H9 (cell line): Measurements from ENCODE around the gene PTGIR. TPM values are rescaled to one million over a fixed set of nuclear protein-coding genes. Genes with fewer than 3 reads are reported as not detected.

Experiments used
- DNase-seq: peaks from one replicate; pipeline ENCODE4 v3.0.0-alpha.2; 2017
- H2AFZ ChIP-seq: one replicate; pipeline ENCODE4 v1.6.1; 2013; ENCODE audit warnings: mild to moderate bottlenecking, low read length, control low read depth, moderate library complexity
- H2AK5ac ChIP-seq: 2 replicates; pipeline ENCODE4 v1.6.1; 2013; ENCODE audit warnings: low read length, control low read depth, mixed read lengths; ENCODE audit not compliant: insufficient read length
- H2BK120ac ChIP-seq: one replicate; pipeline ENCODE4 v1.6.1; 2013; ENCODE audit warnings: low read depth, mild to moderate bottlenecking, low read length, control low read depth, inconsistent platforms; ENCODE audit not compliant: poor library complexity, severe bottlenecking
- H2BK12ac ChIP-seq: 2 replicates; pipeline ENCODE4 v1.6.1; 2013; ENCODE audit warnings: low read length, control low read depth, mixed read lengths, low read depth; ENCODE audit not compliant: insufficient read length
- H2BK15ac ChIP-seq: 2 replicates; pipeline ENCODE4 v1.6.1; 2013; ENCODE audit warnings: low read depth, low read length, control low read depth
- H2BK20ac ChIP-seq: one replicate; pipeline ENCODE4 v1.6.1; 2013; ENCODE audit warnings: low read depth, mild to moderate bottlenecking, low read length, control low read depth, inconsistent platforms; ENCODE audit not compliant: poor library complexity, severe bottlenecking
- H2BK5ac ChIP-seq: 2 replicates; pipeline ENCODE4 v1.6.1; 2013; ENCODE audit warnings: low read length, control low read depth, mixed read lengths; ENCODE audit not compliant: insufficient read length
- H3K14ac ChIP-seq: 2 replicates; pipeline ENCODE4 v1.6.1; 2013; ENCODE audit warnings: low read length, control low read depth; ENCODE audit not compliant: insufficient read depth
- H3K18ac ChIP-seq: 2 replicates; pipeline ENCODE4 v1.6.1; 2013; ENCODE audit warnings: low read depth, mild to moderate bottlenecking, mixed read lengths, low read length, control low read depth; ENCODE audit not compliant: insufficient read length
- H3K23ac ChIP-seq: 2 replicates; pipeline ENCODE4 v1.6.1; 2013; ENCODE audit warnings: low read length, control low read depth, mixed read lengths, low read depth; ENCODE audit not compliant: insufficient read length
- H3K23me2 ChIP-seq: 2 replicates; pipeline ENCODE4 v1.6.1; 2013; ENCODE audit warnings: low read depth, mild to moderate bottlenecking, mixed read lengths, low read length, control low read depth; ENCODE audit not compliant: insufficient read length, poor library complexity, severe bottlenecking
- H3K27ac ChIP-seq: 2 replicates; pipeline ENCODE4 v1.5.1; 2013; ENCODE audit warnings: low read length, control low read depth, mixed read lengths, low read depth; ENCODE audit not compliant: insufficient read length
- H3K27me3 ChIP-seq: 2 replicates; pipeline ENCODE4 v1.6.1; 2013; ENCODE audit warnings: low read length, control low read depth, inconsistent platforms; ENCODE audit not compliant: insufficient read depth
- H3K4ac ChIP-seq: 2 replicates; pipeline ENCODE4 v1.6.1; 2013; ENCODE audit warnings: low read depth, mild to moderate bottlenecking, control low read depth, inconsistent platforms, low read length, moderate library complexity
- H3K4me1 ChIP-seq: 2 replicates; pipeline ENCODE4 v1.6.1; 2013; ENCODE audit warnings: low read length, control low read depth, inconsistent platforms; ENCODE audit not compliant: insufficient read depth
- H3K4me2 ChIP-seq: 2 replicates; pipeline ENCODE4 v1.6.1; 2013; ENCODE audit warnings: low read length, control low read depth, mixed read lengths; ENCODE audit not compliant: insufficient read length, insufficient read depth
- H3K56ac ChIP-seq: 2 replicates; pipeline ENCODE4 v1.6.1; 2013; ENCODE audit warnings: low read depth, mild to moderate bottlenecking, mixed read lengths, low read length, control low read depth; ENCODE audit not compliant: insufficient read length
- H3K79me1 ChIP-seq: 2 replicates; pipeline ENCODE4 v1.6.1; 2013; ENCODE audit warnings: low read depth, mild to moderate bottlenecking, moderate library complexity, low read length, control low read depth, inconsistent platforms; ENCODE audit not compliant: insufficient read depth, poor library complexity, severe bottlenecking
- H3K79me2 ChIP-seq: 2 replicates; pipeline ENCODE4 v1.6.1; 2013; ENCODE audit warnings: low read length, control low read depth, inconsistent platforms; ENCODE audit not compliant: insufficient read depth
- H3K9ac ChIP-seq: 2 replicates; pipeline ENCODE4 v1.6.1; 2013; ENCODE audit warnings: low read length, control low read depth, mixed read lengths; ENCODE audit not compliant: insufficient read length; ENCODE audit errors: extremely low read depth
- H3K9me3 ChIP-seq: one replicate; pipeline ENCODE4 v1.6.1; 2013; ENCODE audit warnings: low read depth, low read length, inconsistent platforms; ENCODE audit not compliant: control insufficient read depth
- H3T11ph ChIP-seq: one replicate; pipeline ENCODE4 v1.6.1; 2013; ENCODE audit warnings: mild to moderate bottlenecking, low read length, control low read depth, inconsistent platforms
- H4K20me1 ChIP-seq: one replicate; pipeline ENCODE4 v1.6.1; 2013; ENCODE audit not compliant: control insufficient read depth, insufficient read length, insufficient read depth
- H4K5ac ChIP-seq: 2 replicates; pipeline ENCODE4 v1.6.1; 2013; ENCODE audit warnings: low read depth, mild to moderate bottlenecking, mixed read lengths, low read length, control low read depth; ENCODE audit not compliant: insufficient read length
- H4K8ac ChIP-seq: replicated peaks from 2 replicates; pipeline ENCODE4 v1.6.1; 2013; ENCODE audit warnings: low read length, control low read depth, mixed read lengths, low read depth; ENCODE audit not compliant: insufficient read length
- H4K91ac ChIP-seq: 2 replicates; pipeline ENCODE4 v1.6.1; 2013; ENCODE audit warnings: low read depth, mild to moderate bottlenecking, moderate library complexity, mixed read lengths, low read length, control low read depth; ENCODE audit not compliant: insufficient read length
- H3K27ac Mint-ChIP-seq, 3 experiments: 2 replicates in 2 of 3; 3 replicates in 1 of 3; pipeline ENCODE4 v1.8.0; 2020 to 2021; ENCODE audit warnings: mixed read lengths in 3 of 3, mild to moderate bottlenecking in 1 of 3, moderate library complexity in 1 of 3
- H3K27me3 Mint-ChIP-seq: 2 replicates; pipeline ENCODE4 v1.8.0; 2021; ENCODE audit warnings: low read depth, mild to moderate bottlenecking, moderate library complexity, mixed read lengths
- H3K36me3 Mint-ChIP-seq, 3 experiments: 2 replicates in 2 of 3; 3 replicates in 1 of 3; pipeline ENCODE4 v1.8.0; 2020 to 2021; ENCODE audit warnings: low read depth in 3 of 3, mixed read lengths in 3 of 3; ENCODE audit not compliant: insufficient read depth in 1 of 3
- H3K4me1 Mint-ChIP-seq, 2 experiments: 2 replicates each; pipeline ENCODE4 v1.8.0; 2020; ENCODE audit warnings: mixed read lengths in 2 of 2
- H3K4me3 Mint-ChIP-seq, 2 experiments: 2 replicates in 1 of 2; 3 replicates in 1 of 2; pipeline ENCODE4 v1.8.0; 2020 to 2021; ENCODE audit warnings: mild to moderate bottlenecking in 2 of 2, mixed read lengths in 2 of 2, moderate library complexity in 1 of 2
- H3K9me3 Mint-ChIP-seq, 2 experiments: 2 replicates in 1 of 2; 3 replicates in 1 of 2; pipeline ENCODE4 v1.8.0; 2020; ENCODE audit warnings: mild to moderate bottlenecking in 2 of 2, mixed read lengths in 2 of 2, moderate library complexity in 1 of 2
- CTCF ChIP-seq: fragments of 200-600 bp; sonication (generic); conservative IDR thresholded peaks from 3 replicates; pipeline ENCODE4 v1.8.0; 2021; ENCODE audit warnings: antibody characterized with exemption, mild to moderate bottlenecking
- WGBS: extraction: QIAGEN DNeasy Blood & Tissue Kit; methylation state at CpG from one replicate; pipeline ENCODE4 v1.1.7; 2013; ENCODE audit warnings: missing lambda C conversion rate, low lambda C conversion rate, mixed read lengths; ENCODE audit not compliant: insufficient read length; ENCODE audit errors: extremely low coverage; 5-methylcytosine and 5-hydroxymethylcytosine counted together
- total RNA-seq: library from RNA; stranded (reverse); gene quantifications from 2 replicates; pipeline ENCODE4 v1.2.1, GENCODE V29; 2021

PTGIR gene
- total RNA-seq, 1 experiment from 2014 or later: not detected

- H3K56ac ChIP-seq: no peak overlapping the region
- no peak overlapping the region for H4K8ac ChIP-seq
- H3K4me1 ChIP-seq: no peaks in the 10 kb centered on the region
- no peak overlapping the region for H3K14ac ChIP-seq
- H3K27ac ChIP-seq: no peak overlapping the region
- no peaks in the 10 kb centered on the region for H3K79me2 ChIP-seq
- H2BK12ac ChIP-seq: no peak overlapping the region
- no CpG with 5 or more reads among the region's 19 CpGs for WGBS
- no peak overlapping the region for H3K9ac ChIP-seq
- Mint-ChIP-seq H3K4me3 (peak overlapping the region; percentile 48 to 83), H3K36me3 (no peaks in the 10 kb centered on the region), H3K27ac (peak overlapping the region in 2 of 3 experiments; percentile 72 to 89; a peak in 4 of 7 replicates), H3K4me1 (peaks cover 19 to 22% of the 10 kb centered on the region in 2 experiments), H3K27me3 (peaks cover 40% of the 10 kb centered on the region), H3K9me3 (no peaks in the 10 kb centered on the region; a peak in 1 of 5 replicates)
- peak; percentile 96 for TF ChIP-seq CTCF
- H3K9me3 ChIP-seq: no peaks in the 10 kb centered on the region
- no peak overlapping the region for H4K5ac ChIP-seq
- H2AFZ ChIP-seq: no peak overlapping the region
- peak overlapping the region; percentile 32 for H3K4me2 ChIP-seq
- H3K27me3 ChIP-seq: no peaks in the 10 kb centered on the region; the same call in 1 of the 2 replicates
- H2BK20ac ChIP-seq: no peak overlapping the region
- no peak overlapping the region for H3K4ac ChIP-seq
- no peak overlapping the region for H3K23ac ChIP-seq
- no peak overlapping the region for H2AK5ac ChIP-seq
- H3K23me2 ChIP-seq: peaks cover 15% of the 10 kb centered on the region
- no peak overlapping the region for H2BK15ac ChIP-seq
- H2BK5ac ChIP-seq: no peak overlapping the region
- DNase-seq: peak; percentile 90
- no peak overlapping the region for H3T11ph ChIP-seq
- no peak overlapping the region for H3K18ac ChIP-seq
- no peaks in the 10 kb centered on the region for H3K79me1 ChIP-seq
- H2BK120ac ChIP-seq: no peak overlapping the region
- no peak overlapping the region for H4K91ac ChIP-seq
- no peaks in the 10 kb centered on the region for H4K20me1 ChIP-seq
Measured at GRCh38 chr19:46661735-46662592, 37.1 kb upstream of the PTGIR start.
